Amniotic stem cell (primary cell): ENCODE measurements around the gene EXOC2.
"Not testable (repeated sequence)": the region's sequence is repeated elsewhere in the genome, so short reads cannot be mapped to it uniquely, and the experiment has no call there.

ENCODE experiments used
- DNase-seq: peaks from one replicate; lab custom pipeline; 2025; lab: John Stamatoyannopoulos, UW

Gene EXOC2

GRCh38 chr6:579339-579738 is 113.6 kb downstream of the EXOC2 start:
- DNase-seq = no peak

- DNase-seq = no peak
These were observed 120.2 kb downstream of the EXOC2 start for GRCh38 chr6:572596-573265.

GRCh38 chr6:571892-572291 is 121.0 kb downstream of the EXOC2 start:
- no peak for DNase-seq

GRCh38 chr6:570825-571224 is 122.1 kb downstream of the EXOC2 start:
- no peak for DNase-seq

- DNase-seq = no peak
These were observed 123.9 kb downstream of the EXOC2 start for GRCh38 chr6:568954-569523.

- DNase-seq = no peak
These were observed 124.9 kb downstream of the EXOC2 start for GRCh38 chr6:568085-568484.

GRCh38 chr6:563863-564262 is 129.1 kb downstream of the EXOC2 start:
- DNase-seq = no peak

GRCh38 chr6:562052-562676 is 130.8 kb downstream of the EXOC2 start:
- DNase-seq = no peak

- DNase-seq = not testable (repeated sequence)
These were observed 131.6 kb downstream of the EXOC2 start for GRCh38 chr6:561335-561734.

- no peak for DNase-seq
These were observed 134.0 kb downstream of the EXOC2 start for GRCh38 chr6:558959-559358.

- DNase-seq = no peak
These were observed 134.8 kb downstream of the EXOC2 start for GRCh38 chr6:558089-558488.

- DNase-seq = no peak
These were observed 141.0 kb downstream of the EXOC2 start for GRCh38 chr6:551829-552350.

- DNase-seq = peak; percentile 21
These were observed 141.5 kb downstream of the EXOC2 start for GRCh38 chr6:551405-551804.

- DNase-seq = no peak
These were observed 143.0 kb downstream of the EXOC2 start for GRCh38 chr6:549906-550305.

- DNase-seq = no peak
These were observed 144.4 kb downstream of the EXOC2 start for GRCh38 chr6:548517-548916.

GRCh38 chr6:548091-548490 is 144.8 kb downstream of the EXOC2 start:
- DNase-seq = no peak

GRCh38 chr6:540490-540889 is 152.4 kb downstream of the EXOC2 start:
- DNase-seq = no peak

- no peak for DNase-seq
These were observed 155.8 kb downstream of the EXOC2 start for GRCh38 chr6:537114-537513.

- no peak for DNase-seq
These were observed 162.5 kb downstream of the EXOC2 start for GRCh38 chr6:530425-530824.

GRCh38 chr6:528989-529388 is 163.9 kb downstream of the EXOC2 start:
- DNase-seq = no peak

- no peak for DNase-seq
These were observed 164.8 kb downstream of the EXOC2 start for GRCh38 chr6:527989-528673.

- no peak for DNase-seq
These were observed 168.1 kb downstream of the EXOC2 start for GRCh38 chr6:524803-525202.

- DNase-seq = no peak
These were observed 172.1 kb downstream of the EXOC2 start for GRCh38 chr6:520820-521219.
